GM18505 (cell line): Measurements from ENCODE around the gene JAKMIP1.

ENCODE experiments used
- ATAC-seq: cut with Tn5 transposase; IDR thresholded peaks from one replicate; pipeline ENCODE4 v1.9.1; 2021; ENCODE audit not compliant: unreplicated experiment
- POLR2A ChIP-seq: IDR thresholded peaks from 4 replicates; pipeline ENCODE4 v1.6.1; 2011; ENCODE audit warnings: borderline replicate concordance; ENCODE audit not compliant: insufficient read depth, insufficient read length; ENCODE audit errors: extremely low read depth

JAKMIP1 gene

GRCh38 chr4:6043843-6044242, 156.5 kb downstream of the JAKMIP1 start:
- ATAC-seq: no peak
- no peak for TF ChIP-seq POLR2A

GRCh38 chr4:6043188-6043587, 157.2 kb downstream of the JAKMIP1 start:
- no peak for ATAC-seq
- no peak for TF ChIP-seq POLR2A

- TF ChIP-seq POLR2A: no peak
- ATAC-seq: no peak
Observed at GRCh38 chr4:6042293-6043063, 157.9 kb downstream of the JAKMIP1 start.

- ATAC-seq: no peak
Observed at GRCh38 chr4:6041800-6042199, 158.5 kb downstream of the JAKMIP1 start.

GRCh38 chr4:6038711-6039110, 161.6 kb downstream of the JAKMIP1 start:
- no peak for ATAC-seq
- no peak for TF ChIP-seq POLR2A

More at GRCh38 chr4:6041800-6042199, 158.5 kb downstream of the JAKMIP1 start:
- no peak for TF ChIP-seq POLR2A

GRCh38 chr4:6035786-6036185, 164.6 kb downstream of the JAKMIP1 start:
- TF ChIP-seq POLR2A: no peak
- ATAC-seq: no peak

GRCh38 chr4:6033381-6033780, 167.0 kb downstream of the JAKMIP1 start:
- ATAC-seq: no peak
- TF ChIP-seq POLR2A: no peak

- no peak for ATAC-seq
Observed at GRCh38 chr4:6032249-6033244, 167.8 kb downstream of the JAKMIP1 start.

GRCh38 chr4:6031846-6032245, 168.5 kb downstream of the JAKMIP1 start:
- no peak for TF ChIP-seq POLR2A
- no peak for ATAC-seq

More at GRCh38 chr4:6032249-6033244, 167.8 kb downstream of the JAKMIP1 start:
- TF ChIP-seq POLR2A: no peak

- TF ChIP-seq POLR2A: no peak
- no peak for ATAC-seq
Observed at GRCh38 chr4:6030679-6031078, 169.7 kb downstream of the JAKMIP1 start.

GRCh38 chr4:6029254-6029653, 171.1 kb downstream of the JAKMIP1 start:
- TF ChIP-seq POLR2A: no peak
- ATAC-seq: no peak

- ATAC-seq: no peak
Observed at GRCh38 chr4:6028168-6028567, 172.2 kb downstream of the JAKMIP1 start.

GRCh38 chr4:6027392-6027791, 173.0 kb downstream of the JAKMIP1 start:
- no peak for TF ChIP-seq POLR2A

More at GRCh38 chr4:6028168-6028567, 172.2 kb downstream of the JAKMIP1 start:
- TF ChIP-seq POLR2A: no peak

More at GRCh38 chr4:6027392-6027791, 173.0 kb downstream of the JAKMIP1 start:
- ATAC-seq: no peak
